CD4-positive, alpha-beta T cell treated with Interleukin-1 beta for 1 hour (primary cell): ENCODE results near the gene ACBD6.

Experiments
- DNase-seq, 2 donors: peaks; one replicate each; pipeline ENCODE4 v3.0.0-alpha.2; 2020 to 2022

The ACBD6 gene

DNA sequence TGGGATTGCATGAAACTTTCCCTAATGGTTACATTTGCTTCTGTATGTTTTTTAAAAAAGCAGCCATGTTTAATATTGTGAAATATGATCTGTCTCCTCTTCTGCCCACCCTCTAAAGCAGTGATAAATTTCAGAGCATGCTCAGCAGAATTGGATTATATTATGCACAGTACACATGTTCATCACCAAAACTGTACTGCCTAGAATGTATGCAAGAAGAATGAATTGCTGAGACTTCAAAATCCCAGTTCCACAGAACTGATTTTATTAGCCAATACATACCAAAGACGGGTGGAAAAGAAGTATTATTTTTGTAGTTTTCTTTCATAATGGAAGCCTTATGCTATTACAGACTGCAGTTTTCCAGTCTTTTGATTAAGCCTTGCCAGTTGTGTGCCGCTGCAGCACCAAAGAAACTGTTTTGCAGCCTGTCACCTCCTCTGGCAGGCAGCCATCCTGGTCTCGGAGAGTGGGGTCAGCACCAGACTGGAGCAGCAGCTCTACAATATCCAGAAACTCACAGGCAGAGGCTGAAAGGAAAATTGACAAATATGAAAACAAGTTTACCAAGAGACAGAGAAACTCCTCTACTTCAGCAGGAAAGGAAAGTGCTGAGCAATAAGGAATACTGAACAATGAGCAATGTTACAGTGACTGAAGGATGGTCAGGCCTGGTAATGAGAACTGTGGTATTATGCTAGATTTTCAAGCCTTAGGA lies 214.2 kb downstream of the ACBD6 start:
- no peak for DNase-seq

GRCh38 chr1:180286417-180286816 lies 216.0 kb downstream of the ACBD6 start:
- no peak for DNase-seq

DNA sequence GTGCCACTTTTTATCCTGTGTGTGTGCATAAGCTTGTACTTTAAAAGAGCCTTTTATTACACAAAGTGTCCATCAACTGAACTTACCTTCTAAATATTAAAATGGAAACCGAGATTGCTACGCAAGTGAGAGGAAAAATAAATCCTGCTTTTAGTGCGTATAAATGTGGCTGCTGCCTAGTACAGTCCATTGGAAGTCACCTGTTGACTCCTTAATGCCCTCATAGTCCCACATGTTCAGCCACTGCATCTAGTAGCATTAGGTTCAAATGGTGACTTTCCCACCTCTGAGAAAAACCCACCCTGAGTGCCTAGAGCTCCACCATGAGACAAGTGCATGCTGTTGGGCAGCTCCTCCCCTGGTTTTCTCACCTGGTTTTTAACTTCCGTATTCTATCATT lies 219.3 kb downstream of the ACBD6 start:
- no peak for DNase-seq

DNA sequence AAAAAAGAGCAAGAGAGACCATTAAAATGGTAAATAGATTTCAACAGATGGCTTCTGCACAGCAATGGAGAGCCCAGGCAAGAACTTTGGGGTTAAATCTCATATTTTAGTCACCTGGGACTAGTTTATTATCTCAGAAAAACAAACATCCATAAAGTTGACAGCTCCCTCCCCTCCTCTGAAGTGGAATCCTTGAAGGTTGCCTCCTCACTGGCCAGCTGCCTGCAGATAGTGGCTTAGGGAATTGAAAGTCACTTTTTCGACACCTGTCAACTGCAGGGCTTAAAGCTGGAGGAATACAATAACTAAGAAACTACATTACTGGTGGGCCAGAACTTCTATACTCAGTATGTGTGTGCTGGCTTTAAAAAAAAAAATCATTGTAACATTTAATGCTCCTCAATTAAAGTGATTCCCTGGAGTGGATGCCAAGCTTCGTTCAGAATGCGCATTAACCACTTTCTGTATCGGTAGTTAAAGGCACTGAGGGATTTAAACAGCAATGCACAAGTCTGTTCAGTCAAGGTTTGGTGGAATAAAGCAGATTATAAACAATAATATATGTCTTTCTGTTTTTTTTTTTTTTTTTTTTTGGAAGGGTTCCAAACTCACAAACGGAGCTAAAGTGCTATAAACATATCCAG lies 219.9 kb downstream of the ACBD6 start:
- DNase-seq = no peak

DNA sequence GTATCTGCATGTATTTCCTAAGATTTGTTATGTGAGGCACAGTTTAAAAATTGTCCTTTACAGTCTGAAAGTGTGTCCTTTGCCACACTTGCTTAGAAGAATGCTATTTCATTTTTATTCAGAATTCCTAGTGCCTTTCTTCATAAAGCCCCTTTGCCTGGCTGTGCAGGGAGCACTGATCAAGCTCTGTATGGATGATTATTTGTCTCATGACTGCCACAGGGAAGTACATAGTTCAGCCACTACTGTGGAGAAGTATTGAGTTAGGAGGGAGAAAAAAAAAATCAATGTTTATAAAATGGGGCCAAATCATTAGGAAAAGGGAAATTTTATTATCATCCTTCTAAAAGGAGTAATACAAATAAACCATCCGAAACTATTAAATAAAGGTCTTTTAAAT lies 220.9 kb downstream of the ACBD6 start:
- no peak for DNase-seq

GRCh38 chr1:180280617-180281016 lies 221.8 kb downstream of the ACBD6 start:
- no peak for DNase-seq

- no peak for DNase-seq
Measured at GRCh38 chr1:180279651-180280050, 222.7 kb downstream of the ACBD6 start.

DNA sequence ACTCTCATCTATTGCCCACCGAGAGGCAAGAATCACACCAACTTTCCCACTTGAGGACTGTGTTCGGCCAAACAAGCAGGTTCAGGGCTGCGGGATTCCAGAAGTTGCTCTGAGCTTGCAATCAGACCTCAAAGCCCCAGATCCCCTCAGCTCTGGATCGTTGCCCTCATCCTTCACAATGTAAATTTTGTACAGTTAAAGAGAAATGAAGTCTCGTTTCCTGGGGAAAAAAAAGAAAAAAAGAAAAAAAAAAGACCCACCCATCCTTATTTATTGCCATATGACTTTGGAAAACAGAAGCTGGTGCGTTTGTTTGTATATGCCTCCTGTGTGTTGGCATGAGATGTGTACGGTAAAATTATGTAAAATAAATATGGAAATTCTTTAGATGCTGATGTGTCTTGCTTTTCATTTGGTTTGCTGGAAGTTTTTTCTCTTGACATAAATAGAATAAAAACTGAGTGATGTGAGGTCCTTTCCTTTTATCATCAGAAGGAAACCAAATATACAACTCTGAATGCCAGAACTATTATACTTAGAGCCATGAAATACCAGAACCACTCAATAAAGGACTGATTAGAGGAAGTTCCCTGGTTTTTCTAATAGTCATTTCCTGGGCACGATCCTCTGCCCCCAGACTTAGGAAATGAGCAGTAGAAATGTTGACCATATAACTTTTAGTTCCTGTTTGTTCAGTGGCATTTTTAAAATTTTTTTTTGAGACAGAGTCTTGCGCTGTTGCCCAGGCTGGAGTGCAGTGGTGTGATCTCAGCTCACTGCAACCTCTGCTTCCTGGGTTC lies 223.6 kb downstream of the ACBD6 start:
- peak in 1 of 2 donors; percentile 32 for DNase-seq

DNA sequence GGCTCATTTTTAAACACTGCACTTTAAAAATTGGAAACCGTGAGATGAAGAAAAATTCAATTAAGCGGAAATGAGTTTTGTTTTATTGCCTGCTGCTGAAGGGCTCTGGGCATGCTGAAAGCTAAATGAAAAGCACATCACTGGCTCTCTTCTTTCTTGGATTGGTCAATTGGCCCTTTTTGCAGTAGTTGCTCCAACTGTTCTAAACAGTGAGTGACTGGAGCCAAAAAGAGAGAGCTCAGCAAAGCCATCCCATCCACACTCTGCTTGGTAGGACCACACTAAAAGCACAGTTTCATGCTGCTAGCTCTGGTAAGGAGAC lies 224.2 kb downstream of the ACBD6 start:
- DNase-seq = no peak

- DNase-seq = no peak
Measured at GRCh38 chr1:180277476-180278193, 224.7 kb downstream of the ACBD6 start.

DNA sequence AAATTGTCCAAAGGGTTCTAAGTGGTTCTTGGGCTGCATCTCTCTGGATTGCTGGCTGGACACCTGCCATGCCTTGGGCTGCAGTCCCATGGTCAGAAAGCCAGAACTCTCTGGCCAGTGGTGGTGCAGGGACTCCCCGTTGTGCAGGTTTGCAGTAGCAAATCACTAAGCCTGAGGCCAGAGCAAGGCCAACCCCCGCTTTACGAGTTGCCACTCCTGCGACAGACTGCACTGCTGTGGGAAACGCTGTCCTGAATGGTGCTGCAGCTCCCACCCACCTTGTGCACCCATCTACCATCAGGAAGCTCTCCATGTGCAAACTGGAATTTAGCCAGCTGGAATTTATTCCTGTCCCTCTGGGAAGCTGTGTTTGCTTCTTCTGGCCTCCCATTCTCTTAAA lies 226.7 kb downstream of the ACBD6 start:
- no peak for DNase-seq

DNA sequence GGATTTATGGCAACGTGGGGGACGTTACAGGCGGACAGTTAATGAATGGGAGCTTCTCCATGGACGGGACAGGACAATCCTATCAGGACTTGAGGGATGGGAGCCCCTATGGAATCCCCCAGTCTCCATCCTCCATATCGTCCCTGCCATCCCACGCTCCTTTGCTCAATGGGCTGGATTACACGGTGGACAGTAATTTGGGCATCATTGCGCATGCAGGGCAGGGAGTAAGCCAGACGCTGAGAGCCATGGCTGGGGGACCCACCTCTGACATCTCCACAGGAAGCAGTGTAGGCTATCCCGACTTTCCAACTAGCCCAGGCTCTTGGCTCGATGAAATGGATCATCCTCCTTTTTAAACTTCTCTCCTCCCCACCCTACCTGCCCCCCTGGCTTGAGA lies 228.2 kb downstream of the ACBD6 start:
- DNase-seq = no peak

GRCh38 chr1:180273066-180273465 lies 229.3 kb downstream of the ACBD6 start:
- no peak for DNase-seq

DNA sequence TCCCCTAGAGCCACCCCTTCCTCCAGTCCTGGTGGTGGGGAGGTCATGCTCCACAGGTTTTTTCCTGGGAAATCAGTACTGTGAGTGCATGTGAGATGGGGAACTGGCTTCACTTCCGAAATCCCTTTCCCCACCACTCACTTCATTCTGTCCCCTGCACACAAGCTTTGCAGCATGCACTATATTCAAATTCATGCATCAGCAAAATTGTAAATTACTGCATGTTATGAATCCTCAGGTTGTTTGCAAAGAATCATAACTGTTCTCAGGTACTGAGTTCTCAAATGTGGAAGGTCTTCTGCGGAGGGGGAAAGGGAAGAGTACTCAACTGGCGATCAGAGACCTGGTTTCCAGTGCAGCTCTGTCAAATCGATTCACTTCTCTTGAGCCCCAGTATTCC lies 230.0 kb downstream of the ACBD6 start:
- DNase-seq = no peak

DNA sequence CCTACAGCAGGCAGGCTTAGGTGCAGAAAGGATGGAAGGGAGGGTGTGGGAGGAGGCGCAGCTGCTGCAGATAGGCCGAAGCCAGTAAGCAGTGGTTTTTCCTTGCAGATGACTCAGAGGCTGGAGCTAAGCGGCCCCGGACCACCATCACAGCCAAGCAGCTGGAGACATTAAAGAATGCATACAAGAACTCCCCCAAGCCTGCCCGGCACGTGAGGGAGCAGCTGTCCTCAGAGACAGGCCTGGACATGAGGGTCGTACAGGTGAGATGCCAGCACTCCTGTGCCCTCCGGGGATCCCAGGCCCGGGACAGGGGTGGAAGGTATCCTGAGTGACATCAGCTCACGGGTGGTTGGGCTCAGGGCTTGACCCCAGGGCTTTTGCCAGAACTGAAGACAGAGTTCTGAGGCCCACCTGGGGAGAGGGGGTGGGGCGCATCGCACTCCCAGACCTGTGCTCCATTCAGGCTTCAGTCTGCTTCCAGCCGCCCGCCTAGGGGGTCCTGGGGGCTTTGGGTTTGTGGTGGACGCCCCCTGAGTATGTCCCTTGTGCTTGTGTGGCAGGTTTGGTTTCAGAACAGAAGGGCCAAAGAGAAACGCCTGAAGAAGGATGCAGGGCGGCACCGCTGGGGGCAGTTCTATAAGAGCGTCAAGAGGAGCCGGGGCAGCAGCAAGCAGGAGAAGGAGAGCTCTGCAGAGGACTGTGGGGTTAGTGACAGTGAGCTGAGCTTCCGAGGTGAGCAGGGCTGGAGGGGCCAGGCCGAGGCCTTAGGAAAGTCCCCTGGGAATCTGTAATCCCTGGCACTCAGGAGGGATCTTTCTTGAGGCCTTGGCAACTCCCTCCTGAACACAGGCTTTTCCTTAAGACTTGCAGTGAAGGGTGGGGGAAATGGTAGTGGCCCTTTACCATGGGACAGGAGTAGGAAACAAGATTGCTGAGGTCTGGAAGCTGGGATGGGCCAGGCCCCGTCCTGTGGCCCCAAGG lies 230.8 kb downstream of the ACBD6 start:
- DNase-seq = no peak

GRCh38 chr1:180270530-180271271 lies 231.7 kb downstream of the ACBD6 start:
- DNase-seq = no peak

DNA sequence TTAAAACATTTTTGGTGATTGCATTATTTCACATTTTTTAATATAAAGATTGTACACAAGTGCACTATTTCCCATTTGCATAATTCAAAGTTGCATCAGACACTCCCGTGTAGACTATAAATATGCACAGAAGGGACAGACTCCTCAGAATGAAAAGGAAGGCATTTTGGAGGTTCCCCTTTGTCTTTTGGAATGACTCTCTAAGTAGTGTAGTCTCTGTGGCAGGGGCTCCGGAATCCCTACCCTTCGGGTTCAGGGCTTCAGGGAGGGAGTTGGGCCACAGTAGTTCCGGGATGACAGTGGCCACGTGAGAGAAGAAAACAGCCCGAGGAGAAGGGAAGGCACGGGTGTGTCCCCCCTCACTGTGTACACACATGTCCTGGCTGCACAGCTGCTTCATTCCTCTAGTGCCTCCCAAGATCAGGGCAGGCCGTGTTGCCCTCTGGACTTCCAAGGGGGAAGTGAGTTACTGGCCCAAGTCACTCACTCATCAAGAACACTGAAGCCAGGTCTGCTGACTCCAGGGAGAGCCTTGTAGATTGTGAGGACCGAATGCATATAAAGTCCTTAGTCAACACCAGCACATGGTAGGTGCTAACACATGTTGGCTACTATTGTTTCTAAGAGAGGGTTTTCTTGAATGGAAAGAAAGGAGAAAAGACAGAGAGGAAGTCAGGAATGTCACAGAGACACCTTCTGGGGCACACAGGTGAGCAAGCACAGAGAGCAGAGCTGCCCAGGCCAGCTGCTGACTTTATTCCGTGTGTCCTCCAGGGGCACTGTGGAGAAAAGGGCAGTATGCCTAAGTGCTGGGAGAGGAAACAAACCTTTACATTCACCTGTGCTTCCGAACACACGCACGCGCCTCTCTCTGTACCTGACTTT lies 232.5 kb downstream of the ACBD6 start:
- DNase-seq = no peak

DNA sequence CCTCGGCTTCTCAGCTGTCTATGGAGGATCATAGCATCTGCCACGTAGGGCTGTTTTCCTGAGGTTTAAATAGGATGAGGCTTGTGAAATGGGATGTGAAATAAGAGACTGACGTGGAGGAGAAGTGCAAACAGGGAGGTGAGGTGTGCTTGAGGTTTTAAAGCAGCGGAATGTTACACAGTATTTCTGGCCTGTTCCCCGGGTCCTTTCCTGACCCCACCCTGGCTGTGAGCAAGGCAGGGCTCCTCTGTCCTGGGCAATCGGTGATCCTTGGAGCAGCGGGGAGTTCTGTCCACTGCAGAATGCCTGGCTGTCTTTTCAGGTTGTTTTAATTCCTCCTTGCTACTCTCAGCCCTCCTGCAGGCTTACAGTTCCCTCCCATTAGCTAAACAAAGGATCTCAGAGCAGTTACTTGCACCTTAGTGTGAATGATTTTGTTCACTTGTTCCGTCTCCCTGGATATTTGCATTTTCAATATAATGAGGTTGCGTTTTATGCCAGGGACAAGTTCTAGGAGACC lies 233.8 kb downstream of the ACBD6 start:
- DNase-seq = no peak

DNA sequence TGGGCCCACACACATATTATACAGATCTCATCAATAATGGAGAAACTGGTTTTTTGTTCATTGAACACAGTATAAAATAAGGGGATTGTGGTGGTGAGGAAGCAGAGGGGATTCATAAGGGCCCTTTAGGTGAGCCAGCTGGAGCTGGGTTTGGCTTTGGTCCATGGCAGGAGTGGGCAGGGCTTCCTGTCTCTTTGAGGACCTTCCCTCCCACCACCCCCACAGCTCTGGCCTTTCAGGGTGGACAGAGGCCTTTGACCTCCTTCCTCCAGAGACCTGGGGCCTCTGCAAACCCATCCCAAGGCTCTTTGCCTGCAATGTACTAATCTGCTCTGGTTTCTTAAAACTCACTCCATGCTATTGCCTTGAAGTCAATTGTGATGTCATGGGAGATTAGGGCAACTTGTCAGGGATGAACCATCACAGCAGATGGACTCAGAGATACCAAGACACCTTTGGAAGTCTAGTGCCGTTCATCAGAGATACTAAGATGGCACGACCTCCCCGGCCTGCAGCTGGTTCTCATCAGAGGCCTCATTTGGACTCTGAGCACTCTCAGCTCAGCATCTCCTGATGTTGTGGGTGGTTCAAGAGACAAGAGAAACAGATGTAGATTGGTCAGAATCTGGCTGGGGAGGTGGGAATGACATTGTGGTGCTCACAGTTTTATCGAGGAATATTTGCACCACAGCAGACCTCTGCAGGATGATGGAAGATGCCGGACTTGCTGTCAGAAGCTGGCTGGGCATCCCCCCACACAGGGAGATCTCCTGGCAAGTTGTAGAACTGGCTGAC lies 234.4 kb downstream of the ACBD6 start:
- no peak for DNase-seq
